ENCODE measurements around the gene DRC1. TPM values are rescaled to one million over a fixed set of nuclear protein-coding genes. Genes with fewer than 3 reads are reported as not detected.

DRC1 gene
- total RNA-seq, 4 donors from 2014 or later, result 0.45 TPM; not detected in 3

DNA sequence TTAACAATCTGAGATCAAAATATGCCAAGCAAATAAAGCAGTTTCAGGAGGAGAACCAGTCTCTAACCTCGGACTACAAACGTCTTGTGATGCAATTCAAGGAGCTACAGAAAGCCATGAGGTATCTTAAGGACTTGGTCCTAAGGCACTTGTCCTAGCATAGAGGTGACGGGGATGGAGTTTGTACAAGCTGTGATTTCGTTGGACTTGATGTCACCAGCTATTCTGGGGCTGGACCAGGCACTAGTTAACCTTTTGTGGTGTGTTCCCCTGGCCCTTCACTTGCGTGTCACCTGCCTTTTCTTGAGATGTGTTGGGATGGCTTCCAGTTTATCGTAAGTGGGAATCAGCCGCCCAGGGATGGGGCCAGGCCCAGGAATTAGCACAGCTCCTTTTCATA is 42.5 kb downstream of the DRC1 start:
- Histone ChIP-seq H3K27me3 (no peaks in the 10 kb centered on the region), H3K36me3 (no peaks in the 10 kb centered on the region), H3K9me3 (no peaks in the 10 kb centered on the region), H3K4me3 (no peak overlapping the region), H3K4me1 (no peaks in the 10 kb centered on the region), H3K27ac (replicated peaks in 1 of 4) (no peak overlapping the region)
- WGBS, result 90% methylated on average over 7 of the region's 7 CpGs
- TF ChIP-seq EP300 (IDR thresholded peaks at IDR 0.05) (no peak), POLR2AphosphoS5 (IDR thresholded peaks at IDR 0.05) (no peak), POLR2A (IDR thresholded peaks at IDR 0.05; ENCODE audit: low read depth) (no peak), CTCF (IDR thresholded peaks at IDR 0.05) (no peak)
- intact Hi-C loops (cut with DNase I), result loop anchor here (10.0 kb wide), 1 partner anchor 821 kb away; the partner anchor contains the start of gene SLC30A3
- DNase-seq (ENCODE audit: extremely low spot score), result no peak

- WGBS, result 99% methylated on average over 7 of the region's 9 CpGs
- Histone ChIP-seq H3K27me3 (peaks cover 0 to 5% (median 0%) of the 10 kb centered on the region in 4 donors), H3K9me3 (no peaks in the 10 kb centered on the region), H3K27ac (replicated peaks in 1 of 4) (no peak overlapping the region), H3K4me3 (no peak overlapping the region), H3K4me1 (no peaks in the 10 kb centered on the region), H3K36me3 (no peaks in the 10 kb centered on the region)
- intact Hi-C loops (cut with DNase I), result loop anchor here (10.0 kb wide), 1 partner anchor 816 kb away; the partner anchor contains the start of gene SLC30A3
- no peak for DNase-seq (ENCODE audit: extremely low spot score)
- TF ChIP-seq EP300 (IDR thresholded peaks at IDR 0.05) (no peak), POLR2AphosphoS5 (IDR thresholded peaks at IDR 0.05) (no peak), CTCF (IDR thresholded peaks at IDR 0.05) (no peak), POLR2A (IDR thresholded peaks at IDR 0.05; ENCODE audit: low read depth) (no peak)
These were observed 46.9 kb downstream of the DRC1 start for GRCh38 chr2:26448651-26449050.

GRCh38 chr2:26449278-26450030 is 47.7 kb downstream of the DRC1 start:
- no peak overlapping the region for H3K4me3 ChIP-seq
- DNase-seq (ENCODE audit: extremely low spot score), result no peak
- no peaks in the 10 kb centered on the region for H3K36me3 ChIP-seq
- H3K4me1 ChIP-seq, result no peaks in the 10 kb centered on the region
- intact Hi-C loops (cut with DNase I), result loop anchor here (10.0 kb wide), 1 partner anchor 815 kb away; the partner anchor contains the start of gene SLC30A3
- no peak overlapping the region for H3K27ac ChIP-seq (replicated peaks in 1 of 4)
- 95% methylated on average over 6 of the region's 10 CpGs for WGBS
- TF ChIP-seq CTCF (IDR thresholded peaks at IDR 0.05), result no peak
- TF ChIP-seq POLR2A (IDR thresholded peaks at IDR 0.05; ENCODE audit: low read depth), result no peak
- TF ChIP-seq POLR2AphosphoS5 (IDR thresholded peaks at IDR 0.05), result no peak
- TF ChIP-seq EP300 (IDR thresholded peaks at IDR 0.05), result no peak
- no peaks in the 10 kb centered on the region for H3K9me3 ChIP-seq
- H3K27me3 ChIP-seq, result peaks cover 0 to 5% (median 0%) of the 10 kb centered on the region in 4 donors

GRCh38 chr2:26450031-26450635 is 48.4 kb downstream of the DRC1 start:
- no peak for DNase-seq (ENCODE audit: extremely low spot score)
- 90% methylated on average over 12 of the region's 13 CpGs for whole genome bisulfite sequencing
- no peaks in the 10 kb centered on the region for H3K36me3 ChIP-seq
- H3K27ac ChIP-seq (replicated peaks in 1 of 4), result no peak overlapping the region
- peaks cover 0 to 2% (median 0%) of the 10 kb centered on the region in 4 donors for H3K4me1 ChIP-seq
- H3K27me3 ChIP-seq, result peaks cover 0 to 5% (median 0%) of the 10 kb centered on the region in 4 donors
- no peak overlapping the region for H3K4me3 ChIP-seq
- intact Hi-C loops (cut with DNase I), result no loop called here
- no peaks in the 10 kb centered on the region for H3K9me3 ChIP-seq
- TF ChIP-seq POLR2AphosphoS5 (IDR thresholded peaks at IDR 0.05) (no peak), EP300 (IDR thresholded peaks at IDR 0.05) (no peak), CTCF (IDR thresholded peaks at IDR 0.05) (no peak), POLR2A (IDR thresholded peaks at IDR 0.05; ENCODE audit: low read depth) (no peak)

Measured in esophagus muscularis mucosa (tissue), 4 donors.